Panc1 (cell line): ENCODE data around the gene GARIN5B. TPM values are rescaled to one million over a fixed set of nuclear protein-coding genes. Genes with fewer than 3 reads are reported as not detected.

Experiments
- ATAC-seq: fragments of 200-7000 bp; cut with Tn5 transposase; 2 replicates; pipeline ENCODE4 v1.9.1; 2020; ENCODE audit warnings: mild to moderate bottlenecking, moderate library complexity
- BruUV-seq: library from RNA; stranded (reverse); fragments of 400-500 nt; replicated peaks from 2 replicates; lab custom pipeline; 2021; lab: Mats Ljungman, UMichigan
- CTCF ChIA-PET: fragments of 300-600 bp; sonication (Branson Sonifier 250); formaldehyde crosslinking; loops from one replicate; lab custom pipeline; 2022; ENCODE audit warnings: antibody characterized with exemption; lab: Charles Lee
- POLR2A ChIA-PET: fragments of 300-600 bp; sonication (Branson Sonifier 250); formaldehyde crosslinking; loops from one replicate; lab custom pipeline; 2022; ENCODE audit warnings: antibody characterized with exemption; lab: Charles Lee
- DNase-seq: peaks from one replicate; pipeline ENCODE4 v3.0.0-alpha.2; 2010; ENCODE audit warnings: low read depth, low spot score
- H3K27ac ChIP-seq: 2 replicates; pipeline ENCODE4 v1.5.1; 2011; ENCODE audit warnings: mild to moderate bottlenecking, low read length, inconsistent platforms
- H3K27me3 ChIP-seq: fragments of 200-500 bp; sonication (Bioruptor generic); 2 replicates; pipeline ENCODE4 v1.6.0; 2014; ENCODE audit warnings: low read length, inconsistent platforms; ENCODE audit not compliant: control insufficient read depth, insufficient read depth
- H3K36me3 ChIP-seq: fragments of 200-500 bp; sonication (Bioruptor generic); 2 replicates; pipeline ENCODE4 v1.5.1; 2014; ENCODE audit warnings: inconsistent platforms, mild to moderate bottlenecking, low read length, moderate library complexity; ENCODE audit not compliant: control insufficient read depth, insufficient read depth
- H3K4me1 ChIP-seq: 2 replicates; pipeline ENCODE4 v1.5.1; 2011; ENCODE audit warnings: inconsistent platforms, mild to moderate bottlenecking, low read length, moderate library complexity; ENCODE audit not compliant: control insufficient read depth, insufficient read depth
- H3K4me3 ChIP-seq, 2 experiments: 2 replicates each; pipeline ENCODE4 v1.5.1; 2011 to 2012; ENCODE audit warnings: low read depth in 2 of 2, low read length in 2 of 2, mild to moderate bottlenecking in 2 of 2, inconsistent platforms in 1 of 2, moderate library complexity in 1 of 2
- H3K9me3 ChIP-seq: fragments of 200-500 bp; sonication (Bioruptor generic); 2 replicates; pipeline ENCODE4 v1.5.1; 2014; ENCODE audit warnings: low read depth, mild to moderate bottlenecking, inconsistent platforms, low read length, moderate library complexity; ENCODE audit not compliant: control insufficient read depth, insufficient read depth
- POLR2AphosphoS5 ChIP-seq: IDR thresholded peaks from 2 replicates; pipeline ENCODE4 v1.6.1; 2012; ENCODE audit warnings: mild to moderate bottlenecking, low read depth, low read length, moderate library complexity
- SIN3A ChIP-seq: IDR thresholded peaks from 2 replicates; pipeline ENCODE4 v1.6.1; 2012; ENCODE audit warnings: low read depth, mild to moderate bottlenecking, low read length, moderate library complexity, borderline replicate concordance; ENCODE audit not compliant: insufficient read depth
- TCF7L2 ChIP-seq: IDR thresholded peaks from 2 replicates; pipeline ENCODE4 v1.6.1; 2011; ENCODE audit warnings: mild to moderate bottlenecking, low read depth, low read length, inconsistent platforms
- in situ Hi-C: cut with HindIII; loops from 2 replicates; pipeline ENCODE4 v1.10.0; 2016; ENCODE audit warnings: low sequenced_read_pairs, low pct_unique_long_range_greater_than_20kb
- intact Hi-C: fragments of 100-400 bp; cut with micrococcal nuclease; formaldehyde crosslinking; loops from one replicate; pipeline ENCODE4 v1.10.0; 2022; ENCODE audit not compliant: unreplicated experiment
- total RNA-seq: library from RNA; stranded (reverse); gene quantifications from one replicate; pipeline ENCODE4 v1.2.1, GENCODE V29; 2021; ENCODE audit not compliant: unreplicated experiment
- TF ChIP-seq, protein P1 (sequence below): fragments of 450-650 bp; IDR thresholded peaks from 2 replicates; pipeline ENCODE4 v1.5.1; 2017; ENCODE audit warnings: mild to moderate bottlenecking
- TF ChIP-seq, protein P2 (sequence below), 2 experiments: IDR thresholded peaks; 2 replicates each; pipeline ENCODE4 v1.6.1; 2011 to 2012; ENCODE audit warnings: low read depth in 2 of 2, control low read depth in 1 of 2, low read length in 1 of 2, mild to moderate bottlenecking in 1 of 2, moderate library complexity in 1 of 2; ENCODE audit not compliant: insufficient read depth in 1 of 2

The GARIN5B gene
- total RNA-seq, 1 experiment from 2014 or later, result not detected

- H3K27ac ChIP-seq, result peak overlapping the region; percentile 45; the same call in 1 of the 2 replicates
- no peaks in the 10 kb centered on the region for H3K9me3 ChIP-seq
- POLR2A ChIA-PET, result no interaction called here
- BruUV-seq, result no TSS peak
- DNase-seq (no peak), ATAC-seq (no peak)
- no peaks in the 10 kb centered on the region for H3K27me3 ChIP-seq
- peak overlapping the region in 1 of 2 experiments; percentile 55; a peak in 1 of 4 replicates for H3K4me3 ChIP-seq
- intact Hi-C loops, result no loop called here
- in situ Hi-C loops, result no loop called here
- no peak for TF ChIP-seq POLR2AphosphoS5
- TF ChIP-seq, protein P1, sequence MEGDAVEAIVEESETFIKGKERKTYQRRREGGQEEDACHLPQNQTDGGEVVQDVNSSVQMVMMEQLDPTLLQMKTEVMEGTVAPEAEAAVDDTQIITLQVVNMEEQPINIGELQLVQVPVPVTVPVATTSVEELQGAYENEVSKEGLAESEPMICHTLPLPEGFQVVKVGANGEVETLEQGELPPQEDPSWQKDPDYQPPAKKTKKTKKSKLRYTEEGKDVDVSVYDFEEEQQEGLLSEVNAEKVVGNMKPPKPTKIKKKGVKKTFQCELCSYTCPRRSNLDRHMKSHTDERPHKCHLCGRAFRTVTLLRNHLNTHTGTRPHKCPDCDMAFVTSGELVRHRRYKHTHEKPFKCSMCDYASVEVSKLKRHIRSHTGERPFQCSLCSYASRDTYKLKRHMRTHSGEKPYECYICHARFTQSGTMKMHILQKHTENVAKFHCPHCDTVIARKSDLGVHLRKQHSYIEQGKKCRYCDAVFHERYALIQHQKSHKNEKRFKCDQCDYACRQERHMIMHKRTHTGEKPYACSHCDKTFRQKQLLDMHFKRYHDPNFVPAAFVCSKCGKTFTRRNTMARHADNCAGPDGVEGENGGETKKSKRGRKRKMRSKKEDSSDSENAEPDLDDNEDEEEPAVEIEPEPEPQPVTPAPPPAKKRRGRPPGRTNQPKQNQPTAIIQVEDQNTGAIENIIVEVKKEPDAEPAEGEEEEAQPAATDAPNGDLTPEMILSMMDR, result no peak
- TF ChIP-seq SIN3A, result no peak
- no peak for TF ChIP-seq TCF7L2
- TF ChIP-seq, protein P2, sequence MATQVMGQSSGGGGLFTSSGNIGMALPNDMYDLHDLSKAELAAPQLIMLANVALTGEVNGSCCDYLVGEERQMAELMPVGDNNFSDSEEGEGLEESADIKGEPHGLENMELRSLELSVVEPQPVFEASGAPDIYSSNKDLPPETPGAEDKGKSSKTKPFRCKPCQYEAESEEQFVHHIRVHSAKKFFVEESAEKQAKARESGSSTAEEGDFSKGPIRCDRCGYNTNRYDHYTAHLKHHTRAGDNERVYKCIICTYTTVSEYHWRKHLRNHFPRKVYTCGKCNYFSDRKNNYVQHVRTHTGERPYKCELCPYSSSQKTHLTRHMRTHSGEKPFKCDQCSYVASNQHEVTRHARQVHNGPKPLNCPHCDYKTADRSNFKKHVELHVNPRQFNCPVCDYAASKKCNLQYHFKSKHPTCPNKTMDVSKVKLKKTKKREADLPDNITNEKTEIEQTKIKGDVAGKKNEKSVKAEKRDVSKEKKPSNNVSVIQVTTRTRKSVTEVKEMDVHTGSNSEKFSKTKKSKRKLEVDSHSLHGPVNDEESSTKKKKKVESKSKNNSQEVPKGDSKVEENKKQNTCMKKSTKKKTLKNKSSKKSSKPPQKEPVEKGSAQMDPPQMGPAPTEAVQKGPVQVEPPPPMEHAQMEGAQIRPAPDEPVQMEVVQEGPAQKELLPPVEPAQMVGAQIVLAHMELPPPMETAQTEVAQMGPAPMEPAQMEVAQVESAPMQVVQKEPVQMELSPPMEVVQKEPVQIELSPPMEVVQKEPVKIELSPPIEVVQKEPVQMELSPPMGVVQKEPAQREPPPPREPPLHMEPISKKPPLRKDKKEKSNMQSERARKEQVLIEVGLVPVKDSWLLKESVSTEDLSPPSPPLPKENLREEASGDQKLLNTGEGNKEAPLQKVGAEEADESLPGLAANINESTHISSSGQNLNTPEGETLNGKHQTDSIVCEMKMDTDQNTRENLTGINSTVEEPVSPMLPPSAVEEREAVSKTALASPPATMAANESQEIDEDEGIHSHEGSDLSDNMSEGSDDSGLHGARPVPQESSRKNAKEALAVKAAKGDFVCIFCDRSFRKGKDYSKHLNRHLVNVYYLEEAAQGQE (IDR thresholded peaks at IDR 0.05; ENCODE audit: insufficient read depth in 1 of 2, low read depth in 2 of 2, low read length in 1 of 2), result no peak
- H3K36me3 ChIP-seq, result peaks cover 9% of the 10 kb centered on the region
- CTCF ChIA-PET, result no interaction called here
- H3K4me1 ChIP-seq, result peaks cover 19% of the 10 kb centered on the region
Observed at GRCh38 chr19:55382522-55383054, 19.5 kb upstream of the GARIN5B start.

GRCh38 chr19:55382013-55382412 lies 19.0 kb upstream of the GARIN5B start:
- Histone ChIP-seq H3K4me1 (peaks cover 16% of the 10 kb centered on the region), H3K4me3 (no peak overlapping the region), H3K27ac (no peak overlapping the region), H3K9me3 (no peaks in the 10 kb centered on the region), H3K36me3 (peaks cover 7% of the 10 kb centered on the region), H3K27me3 (no peaks in the 10 kb centered on the region)
- POLR2A ChIA-PET, result no interaction called here
- intact Hi-C loops (no loop called here), in situ Hi-C loops (no loop called here)
- BruUV-seq, result no TSS peak
- TF ChIP-seq, protein P1, result no peak
- no peak for TF ChIP-seq POLR2AphosphoS5
- TF ChIP-seq, protein P2 (IDR thresholded peaks at IDR 0.05; ENCODE audit: insufficient read depth in 1 of 2, low read depth in 2 of 2, low read length in 1 of 2), result no peak
- no peak for TF ChIP-seq SIN3A
- no peak for TF ChIP-seq TCF7L2
- CTCF ChIA-PET, result no interaction called here
- DNase-seq (no peak), ATAC-seq (no peak)
